RCC 7860 (cell line): ENCODE results near the gene MTMR1.

ENCODE experiments used
- DNase-seq: peaks from one replicate; pipeline ENCODE4 v3.0.0-alpha.2; 2015; ENCODE audit warnings: low spot score
- FAIRE-seq: peaks from 2 replicates; lab custom pipeline; 2012; peaks lifted over from hg19 to GRCh38; lab: Jason Lieb, UNC

Gene MTMR1

GRCh38 chrX:150761819-150762216 is 68.6 kb downstream of the MTMR1 start:
- FAIRE-seq (no peak), DNase-seq (no peak)

- no peak for DNase-seq
- no peak for FAIRE-seq
These were observed 69.3 kb downstream of the MTMR1 start for GRCh38 chrX:150762258-150763165.

GRCh38 chrX:150763303-150763797 is 70.2 kb downstream of the MTMR1 start:
- FAIRE-seq (no peak), DNase-seq (no peak)

- DNase-seq, result no peak
- no peak for FAIRE-seq
These were observed 70.6 kb downstream of the MTMR1 start for GRCh38 chrX:150763810-150764209.

- FAIRE-seq (no peak), DNase-seq (no peak)
These were observed 72.0 kb downstream of the MTMR1 start for GRCh38 chrX:150765237-150765636.

GRCh38 chrX:150765782-150766350 is 72.7 kb downstream of the MTMR1 start:
- no peak for DNase-seq
- FAIRE-seq, result no peak

GRCh38 chrX:150766351-150767044 is 73.3 kb downstream of the MTMR1 start:
- DNase-seq (no peak), FAIRE-seq (no peak)

GRCh38 chrX:150767045-150767395 is 73.8 kb downstream of the MTMR1 start:
- FAIRE-seq, result no peak

GRCh38 chrX:150767475-150768131 is 74.4 kb downstream of the MTMR1 start:
- FAIRE-seq (no peak), DNase-seq (peak; percentile 53)

More at GRCh38 chrX:150767045-150767395, 73.8 kb downstream of the MTMR1 start:
- DNase-seq, result no peak

GRCh38 chrX:150768132-150768485 is 74.9 kb downstream of the MTMR1 start:
- FAIRE-seq, result no peak
- no peak for DNase-seq

- DNase-seq (no peak), FAIRE-seq (no peak)
These were observed 75.5 kb downstream of the MTMR1 start for GRCh38 chrX:150768580-150769190.

GRCh38 chrX:150769408-150769807 is 76.2 kb downstream of the MTMR1 start:
- no peak for FAIRE-seq
- no peak for DNase-seq

GRCh38 chrX:150770623-150771022 is 77.4 kb downstream of the MTMR1 start:
- no peak for FAIRE-seq
- DNase-seq, result no peak

- FAIRE-seq (no peak), DNase-seq (no peak)
These were observed 77.9 kb downstream of the MTMR1 start for GRCh38 chrX:150771116-150771515.

- DNase-seq (peak; percentile 22), FAIRE-seq (no peak)
These were observed 79.2 kb downstream of the MTMR1 start for GRCh38 chrX:150772150-150772970.

- DNase-seq (no peak), FAIRE-seq (no peak)
These were observed 79.9 kb downstream of the MTMR1 start for GRCh38 chrX:150773117-150773516.

- no peak for DNase-seq
- FAIRE-seq, result no peak
These were observed 80.4 kb downstream of the MTMR1 start for GRCh38 chrX:150773634-150774033.

- no peak for DNase-seq
- no peak for FAIRE-seq
These were observed 81.8 kb downstream of the MTMR1 start for GRCh38 chrX:150774798-150775568.
